Adrenal gland (tissue), 5 donors: ENCODE results near the gene PDE9A.

ENCODE experiments used
- POLR2A ChIP-seq, 2 donors: fragments of 450-650 bp; IDR thresholded peaks; one replicate each; pipeline ENCODE4 v1.6.1; 2017; ENCODE audit warnings: antibody characterized with exemption in 2 of 2, mild to moderate bottlenecking in 2 of 2, moderate library complexity in 1 of 2
- TF ChIP-seq, protein P1 (sequence below), 6 experiments: fragments of 450-650 bp in 4 of 6; fragments of 200-600 bp in 2 of 6; sonication (generic) in 1 of 6; IDR thresholded peaks; 1 replicate in 5 of 6; 2 replicates in 1 of 6; pipeline versions ENCODE4 v1.5.1 to v1.8.0; 2016 to 2021; ENCODE audit warnings: antibody characterized with exemption in 6 of 6, mild to moderate bottlenecking in 2 of 6, moderate library complexity in 1 of 6
- donor health status: DM: no; HTN: no; CAD: no.

DNA sequence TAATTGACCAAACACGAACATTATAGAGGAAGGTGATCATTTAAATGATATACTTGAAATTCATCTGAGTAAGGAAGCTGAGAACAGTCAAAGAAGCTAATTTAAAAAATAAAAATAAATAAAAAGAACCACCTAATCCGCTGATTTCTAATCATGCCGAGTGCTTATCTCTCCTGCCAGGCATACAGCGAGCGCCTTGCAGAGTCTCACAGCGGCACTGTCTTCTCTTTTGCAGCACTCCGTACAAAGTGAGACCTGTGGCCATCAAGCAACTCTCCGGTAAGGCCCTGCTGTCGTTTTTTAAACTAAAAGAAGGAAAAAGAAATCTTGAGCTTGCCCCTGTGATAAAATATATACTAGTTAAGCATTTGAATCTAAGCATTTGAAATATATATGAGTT lies 45.3 kb downstream of the PDE9A start:
- no peak for TF ChIP-seq POLR2A (IDR thresholded peaks at IDR 0.05)
- TF ChIP-seq, protein P1, sequence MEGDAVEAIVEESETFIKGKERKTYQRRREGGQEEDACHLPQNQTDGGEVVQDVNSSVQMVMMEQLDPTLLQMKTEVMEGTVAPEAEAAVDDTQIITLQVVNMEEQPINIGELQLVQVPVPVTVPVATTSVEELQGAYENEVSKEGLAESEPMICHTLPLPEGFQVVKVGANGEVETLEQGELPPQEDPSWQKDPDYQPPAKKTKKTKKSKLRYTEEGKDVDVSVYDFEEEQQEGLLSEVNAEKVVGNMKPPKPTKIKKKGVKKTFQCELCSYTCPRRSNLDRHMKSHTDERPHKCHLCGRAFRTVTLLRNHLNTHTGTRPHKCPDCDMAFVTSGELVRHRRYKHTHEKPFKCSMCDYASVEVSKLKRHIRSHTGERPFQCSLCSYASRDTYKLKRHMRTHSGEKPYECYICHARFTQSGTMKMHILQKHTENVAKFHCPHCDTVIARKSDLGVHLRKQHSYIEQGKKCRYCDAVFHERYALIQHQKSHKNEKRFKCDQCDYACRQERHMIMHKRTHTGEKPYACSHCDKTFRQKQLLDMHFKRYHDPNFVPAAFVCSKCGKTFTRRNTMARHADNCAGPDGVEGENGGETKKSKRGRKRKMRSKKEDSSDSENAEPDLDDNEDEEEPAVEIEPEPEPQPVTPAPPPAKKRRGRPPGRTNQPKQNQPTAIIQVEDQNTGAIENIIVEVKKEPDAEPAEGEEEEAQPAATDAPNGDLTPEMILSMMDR (IDR thresholded peaks at IDR 0.05), result no peak
